Left lung (tissue), 10 donors: ENCODE results near the gene NRN1. TPM values are rescaled to one million over a fixed set of nuclear protein-coding genes. Genes with fewer than 3 reads are reported as not detected.
A peak's percentile ranks its signal among the peaks of the same experiment; 100 is the strongest.

Source experiments
- ATAC-seq: fragments of 200-7000 bp; cut with Tn5 transposase; one replicate; pipeline ENCODE4 v1.9.1; 2020; ENCODE audit warnings: moderate library complexity
- DNase-seq, 4 donors: peaks; one replicate each; pipeline ENCODE4 v3.0.0-alpha.2; 2013 to 2020
- H3K27ac ChIP-seq, 2 donors: fragments of 200-600 bp; sonication (generic) in 1 of 2; one replicate each; pipeline versions ENCODE4 v1.5.0 to v1.8.0; 2020 to 2021
- H3K27me3 ChIP-seq, 2 donors: fragments of 200-600 bp; sonication (generic) in 1 of 2; one replicate each; pipeline versions ENCODE4 v1.5.0 to v1.8.0; 2020 to 2021
- H3K36me3 ChIP-seq, 2 donors: fragments of 200-600 bp; sonication (generic) in 1 of 2; one replicate each; pipeline versions ENCODE4 v1.5.0 to v1.8.0; 2020 to 2021
- H3K4me1 ChIP-seq, 2 donors: fragments of 200-600 bp; one replicate each; pipeline ENCODE4 v1.8.0; 2021
- H3K4me3 ChIP-seq, 2 donors: fragments of 200-600 bp; sonication (generic) in 1 of 2; one replicate each; pipeline versions ENCODE4 v1.5.0 to v1.8.0; 2020 to 2021; ENCODE audit warnings: mild to moderate bottlenecking in 1 of 2
- H3K9me3 ChIP-seq, 2 donors: fragments of 200-600 bp; sonication (generic) in 1 of 2; one replicate each; pipeline versions ENCODE4 v1.5.0 to v1.8.0; 2020 to 2021
- intact Hi-C, 2 donors: fragments of 100-400 bp; cut with DNase I; formaldehyde crosslinking; loops; one replicate each; pipeline versions ENCODE4 v1.11.2 to v1.14.2; 2022
- polyA plus RNA-seq, 6 donors: library from polyadenylated mRNA; unstranded; fragments of 120-200 nt; gene quantifications; one replicate each; pipeline ENCODE4 v1.2.1, GENCODE V29; 2013; ENCODE audit not compliant: insufficient read length in 6 of 6
- total RNA-seq, 2 donors: library from RNA; stranded (reverse); fragmentation: NEBNext Ultra II Directional; extraction: Animal tissue kit (Norgen Biotek cat#: 25700); gene quantifications; one replicate each; pipeline ENCODE4 v1.2.1, GENCODE V29; 2021
- TF ChIP-seq, protein P1 (sequence below), 2 donors: fragments of 200-600 bp; sonication (generic) in 1 of 2; IDR thresholded peaks; one replicate each; pipeline versions ENCODE4 v1.5.0 to v1.8.0; 2021; ENCODE audit warnings: antibody characterized with exemption in 2 of 2
- donor health status: DM: no; HTN: yes; CAD: no.
- donor health status: DM: no; HTN: no; CAD: no.

NRN1 gene
- total and polyA plus RNA-seq, 8 donors: 6.5 to 12.9 (median 9.9) TPM

DNA sequence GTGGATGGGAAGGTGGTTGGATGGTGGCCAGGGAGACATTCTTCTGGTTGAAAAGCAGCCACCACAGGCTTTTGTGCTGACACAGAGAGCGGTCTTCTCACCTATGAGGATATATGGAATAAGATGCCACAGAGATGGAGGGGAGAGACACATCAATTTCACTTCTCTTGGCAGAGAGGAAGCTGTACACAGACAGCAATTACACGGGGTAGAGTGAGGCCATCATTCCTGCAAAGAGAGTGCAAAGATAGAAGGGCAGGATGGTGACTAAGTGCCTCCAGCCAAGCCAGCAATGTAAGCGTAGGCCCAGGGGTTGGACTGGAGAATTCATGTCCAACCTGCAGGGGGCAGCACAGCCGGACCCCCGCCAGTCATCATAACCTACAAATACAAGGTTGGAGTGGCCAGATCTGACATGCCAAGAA lies 56.4 kb downstream of the NRN1 start:
- no peaks in the 10 kb centered on the region for H3K4me1 ChIP-seq
- DNase-seq (no peak), ATAC-seq (peak; percentile 53)
- intact Hi-C loops: no loop called here
- no peaks in the 10 kb centered on the region for H3K36me3 ChIP-seq
- no peaks in the 10 kb centered on the region for H3K27me3 ChIP-seq
- H3K4me3 ChIP-seq: no peak overlapping the region
- TF ChIP-seq, protein P1, sequence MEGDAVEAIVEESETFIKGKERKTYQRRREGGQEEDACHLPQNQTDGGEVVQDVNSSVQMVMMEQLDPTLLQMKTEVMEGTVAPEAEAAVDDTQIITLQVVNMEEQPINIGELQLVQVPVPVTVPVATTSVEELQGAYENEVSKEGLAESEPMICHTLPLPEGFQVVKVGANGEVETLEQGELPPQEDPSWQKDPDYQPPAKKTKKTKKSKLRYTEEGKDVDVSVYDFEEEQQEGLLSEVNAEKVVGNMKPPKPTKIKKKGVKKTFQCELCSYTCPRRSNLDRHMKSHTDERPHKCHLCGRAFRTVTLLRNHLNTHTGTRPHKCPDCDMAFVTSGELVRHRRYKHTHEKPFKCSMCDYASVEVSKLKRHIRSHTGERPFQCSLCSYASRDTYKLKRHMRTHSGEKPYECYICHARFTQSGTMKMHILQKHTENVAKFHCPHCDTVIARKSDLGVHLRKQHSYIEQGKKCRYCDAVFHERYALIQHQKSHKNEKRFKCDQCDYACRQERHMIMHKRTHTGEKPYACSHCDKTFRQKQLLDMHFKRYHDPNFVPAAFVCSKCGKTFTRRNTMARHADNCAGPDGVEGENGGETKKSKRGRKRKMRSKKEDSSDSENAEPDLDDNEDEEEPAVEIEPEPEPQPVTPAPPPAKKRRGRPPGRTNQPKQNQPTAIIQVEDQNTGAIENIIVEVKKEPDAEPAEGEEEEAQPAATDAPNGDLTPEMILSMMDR (IDR thresholded peaks at IDR 0.05): peak; percentile 18 to 60
- no peaks in the 10 kb centered on the region for H3K9me3 ChIP-seq
- no peak overlapping the region for H3K27ac ChIP-seq
